Superior temporal gyrus (tissue), 1 donor: ENCODE data around the gene BRD7.
A peak's percentile ranks its signal among the peaks of the same experiment; 100 is the strongest.

Source experiments
- DNase-seq: peaks from one replicate; pipeline ENCODE4 v3.0.0-alpha.2; 2016; ENCODE audit errors: extremely low spot score

BRD7 gene

GRCh38 chr16:50320310-50320709 lies 48.5 kb downstream of the BRD7 start:
- no peak for DNase-seq

- DNase-seq: no peak
These were observed 49.8 kb downstream of the BRD7 start for GRCh38 chr16:50318796-50319578.

- DNase-seq: no peak
These were observed 51.7 kb downstream of the BRD7 start for GRCh38 chr16:50316848-50317630.

- DNase-seq: no peak
These were observed 52.5 kb downstream of the BRD7 start for GRCh38 chr16:50316102-50316847.

- no peak for DNase-seq
These were observed 53.3 kb downstream of the BRD7 start for GRCh38 chr16:50315346-50315997.

- DNase-seq: no peak
These were observed 54.1 kb downstream of the BRD7 start for GRCh38 chr16:50314665-50315064.

GRCh38 chr16:50313596-50314478 lies 55.0 kb downstream of the BRD7 start:
- DNase-seq: peak; percentile 49

GRCh38 chr16:50311891-50312501 lies 56.8 kb downstream of the BRD7 start:
- DNase-seq: no peak

- DNase-seq: no peak
These were observed 57.7 kb downstream of the BRD7 start for GRCh38 chr16:50311134-50311528.

GRCh38 chr16:50310308-50311133 lies 58.3 kb downstream of the BRD7 start:
- DNase-seq: no peak

- no peak for DNase-seq
These were observed 59.1 kb downstream of the BRD7 start for GRCh38 chr16:50309527-50310307.

- no peak for DNase-seq
These were observed 59.6 kb downstream of the BRD7 start for GRCh38 chr16:50309156-50309526.

GRCh38 chr16:50308237-50308965 lies 60.4 kb downstream of the BRD7 start:
- DNase-seq: no peak

GRCh38 chr16:50306287-50306686 lies 62.5 kb downstream of the BRD7 start:
- no peak for DNase-seq

- no peak for DNase-seq
These were observed 63.2 kb downstream of the BRD7 start for GRCh38 chr16:50305441-50306061.

GRCh38 chr16:50304467-50305440 lies 64.0 kb downstream of the BRD7 start:
- no peak for DNase-seq
